AG04449 (cell line): ENCODE measurements around the gene PGF.

Experiments
- CTCF ChIA-PET: fragments of 350-600 bp; formaldehyde crosslinking; extraction: SDS; loops from one replicate; lab custom pipeline; 2021; ENCODE audit warnings: antibody characterized with exemption; lab: Yijun Ruan, JAX
- POLR2A ChIA-PET: fragments of 400-600, 350-600 bp; formaldehyde crosslinking; extraction: SDS; loops from one replicate; lab custom pipeline; 2020; ENCODE audit warnings: antibody characterized with exemption, inconsistent platforms; lab: Yijun Ruan, JAX
- DNase-seq: peaks from one replicate; pipeline ENCODE4 v3.0.0-alpha.2; 2010; ENCODE audit warnings: low read depth, low spot score
- H3K4me3 ChIP-seq: 2 replicates; pipeline ENCODE4 v1.5.1; 2011; ENCODE audit warnings: low read depth, mild to moderate bottlenecking, control low read depth, low read length
- TF ChIP-seq, protein P1 (sequence below): IDR thresholded peaks from one replicate; pipeline ENCODE4 v1.5.1; 2011; ENCODE audit warnings: mild to moderate bottlenecking, moderate library complexity, low read length, control low read depth, inconsistent platforms; ENCODE audit not compliant: insufficient read depth; ENCODE audit errors: missing control alignments

PGF gene

DNA sequence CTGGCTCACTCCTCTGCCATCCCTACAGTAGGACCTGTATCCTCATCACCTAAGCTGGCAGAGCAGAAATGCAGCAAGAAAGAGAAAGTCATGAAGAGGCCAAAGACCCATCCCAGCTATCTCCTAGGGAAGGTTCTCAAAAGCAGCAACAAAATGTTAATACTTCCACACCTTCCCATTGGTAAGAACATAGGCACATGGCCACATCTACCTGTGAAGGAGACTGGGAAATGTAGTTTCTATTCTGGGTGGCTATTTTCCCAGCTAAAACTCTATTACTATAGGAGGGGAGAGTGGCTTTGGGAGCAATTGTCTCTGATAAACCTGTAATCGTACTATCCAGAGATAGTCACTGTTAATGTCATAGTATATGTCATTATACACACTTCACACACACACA, 33.6 kb upstream of the PGF start:
- CTCF ChIA-PET: interaction anchor here (0.9 kb wide), 1 partner anchor 36 kb away, joined by 3 read pairs; no protein-coding TSS in a partner anchor
- no peak for DNase-seq
- H3K4me3 ChIP-seq: no peak overlapping the region
- POLR2A ChIA-PET: no interaction called here
- TF ChIP-seq, protein P1, sequence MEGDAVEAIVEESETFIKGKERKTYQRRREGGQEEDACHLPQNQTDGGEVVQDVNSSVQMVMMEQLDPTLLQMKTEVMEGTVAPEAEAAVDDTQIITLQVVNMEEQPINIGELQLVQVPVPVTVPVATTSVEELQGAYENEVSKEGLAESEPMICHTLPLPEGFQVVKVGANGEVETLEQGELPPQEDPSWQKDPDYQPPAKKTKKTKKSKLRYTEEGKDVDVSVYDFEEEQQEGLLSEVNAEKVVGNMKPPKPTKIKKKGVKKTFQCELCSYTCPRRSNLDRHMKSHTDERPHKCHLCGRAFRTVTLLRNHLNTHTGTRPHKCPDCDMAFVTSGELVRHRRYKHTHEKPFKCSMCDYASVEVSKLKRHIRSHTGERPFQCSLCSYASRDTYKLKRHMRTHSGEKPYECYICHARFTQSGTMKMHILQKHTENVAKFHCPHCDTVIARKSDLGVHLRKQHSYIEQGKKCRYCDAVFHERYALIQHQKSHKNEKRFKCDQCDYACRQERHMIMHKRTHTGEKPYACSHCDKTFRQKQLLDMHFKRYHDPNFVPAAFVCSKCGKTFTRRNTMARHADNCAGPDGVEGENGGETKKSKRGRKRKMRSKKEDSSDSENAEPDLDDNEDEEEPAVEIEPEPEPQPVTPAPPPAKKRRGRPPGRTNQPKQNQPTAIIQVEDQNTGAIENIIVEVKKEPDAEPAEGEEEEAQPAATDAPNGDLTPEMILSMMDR: no peak

DNA sequence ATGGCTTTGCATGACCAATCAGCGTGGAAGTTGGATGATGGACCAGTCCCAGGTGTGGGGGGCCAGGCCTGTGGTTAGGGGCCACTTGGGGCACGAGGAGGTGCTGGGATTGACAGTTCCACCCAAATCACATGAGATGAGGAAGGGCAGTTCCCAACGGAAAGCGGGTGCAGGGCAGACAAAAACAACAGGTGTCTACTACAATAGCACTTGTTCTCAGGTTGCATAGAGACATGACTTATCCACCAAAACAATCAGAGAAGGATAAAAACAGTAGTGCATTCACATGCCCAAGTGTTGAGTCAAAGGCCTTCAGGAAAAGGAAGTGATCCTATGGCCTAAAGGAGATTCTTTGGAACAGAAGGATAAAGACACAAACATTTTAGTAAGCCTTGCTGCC, 32.7 kb upstream of the PGF start:
- TF ChIP-seq, protein P1: no peak
- POLR2A ChIA-PET: no interaction called here
- no peak overlapping the region for H3K4me3 ChIP-seq
- DNase-seq: no peak
- CTCF ChIA-PET: interaction anchor here (1.0 kb wide), 1 partner anchor 82 kb away, joined by 3 read pairs; no protein-coding TSS in a partner anchor

DNA sequence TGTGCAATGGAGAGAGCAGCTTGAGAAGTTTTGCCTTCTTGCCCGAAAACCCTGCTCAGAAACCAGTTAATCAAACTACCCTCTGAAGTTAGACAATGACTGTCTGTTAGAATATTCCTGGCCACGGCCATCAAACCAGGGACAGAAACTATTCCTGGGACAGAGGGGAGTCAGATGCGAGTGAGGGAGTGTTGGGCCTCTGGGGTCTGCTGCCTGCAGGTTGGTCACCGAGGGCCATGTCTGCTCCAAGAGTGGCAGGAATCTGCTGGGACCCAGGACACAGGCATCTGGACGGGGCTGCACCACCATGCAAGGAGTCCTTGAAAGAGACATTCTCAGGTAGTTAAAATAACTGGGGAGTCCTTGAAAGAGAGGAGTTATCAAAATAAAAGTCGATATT, 30.4 kb upstream of the PGF start:
- ChIA-PET POLR2A (no interaction called here), CTCF (no interaction called here)
- TF ChIP-seq, protein P1: no peak
- H3K4me3 ChIP-seq: no peak overlapping the region
- DNase-seq: no peak

DNA sequence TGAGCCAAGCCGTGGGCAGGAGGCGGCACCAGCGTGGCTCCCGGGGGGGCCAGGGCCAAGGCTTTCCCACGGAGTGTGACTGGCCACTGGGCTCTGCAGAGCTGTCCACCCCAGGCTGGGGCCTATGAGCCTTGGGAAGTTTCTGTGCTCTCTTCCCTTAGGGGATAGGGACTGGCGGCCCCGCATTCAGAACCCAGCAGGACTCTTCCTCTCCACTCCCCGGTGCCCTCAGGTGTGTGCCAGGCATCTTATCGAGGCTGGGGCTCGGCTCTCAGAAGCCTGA, 29.6 kb upstream of the PGF start:
- ChIA-PET POLR2A (no interaction called here), CTCF (no interaction called here)
- TF ChIP-seq, protein P1: no peak
- no peak for DNase-seq
- H3K4me3 ChIP-seq: no peak overlapping the region

DNA sequence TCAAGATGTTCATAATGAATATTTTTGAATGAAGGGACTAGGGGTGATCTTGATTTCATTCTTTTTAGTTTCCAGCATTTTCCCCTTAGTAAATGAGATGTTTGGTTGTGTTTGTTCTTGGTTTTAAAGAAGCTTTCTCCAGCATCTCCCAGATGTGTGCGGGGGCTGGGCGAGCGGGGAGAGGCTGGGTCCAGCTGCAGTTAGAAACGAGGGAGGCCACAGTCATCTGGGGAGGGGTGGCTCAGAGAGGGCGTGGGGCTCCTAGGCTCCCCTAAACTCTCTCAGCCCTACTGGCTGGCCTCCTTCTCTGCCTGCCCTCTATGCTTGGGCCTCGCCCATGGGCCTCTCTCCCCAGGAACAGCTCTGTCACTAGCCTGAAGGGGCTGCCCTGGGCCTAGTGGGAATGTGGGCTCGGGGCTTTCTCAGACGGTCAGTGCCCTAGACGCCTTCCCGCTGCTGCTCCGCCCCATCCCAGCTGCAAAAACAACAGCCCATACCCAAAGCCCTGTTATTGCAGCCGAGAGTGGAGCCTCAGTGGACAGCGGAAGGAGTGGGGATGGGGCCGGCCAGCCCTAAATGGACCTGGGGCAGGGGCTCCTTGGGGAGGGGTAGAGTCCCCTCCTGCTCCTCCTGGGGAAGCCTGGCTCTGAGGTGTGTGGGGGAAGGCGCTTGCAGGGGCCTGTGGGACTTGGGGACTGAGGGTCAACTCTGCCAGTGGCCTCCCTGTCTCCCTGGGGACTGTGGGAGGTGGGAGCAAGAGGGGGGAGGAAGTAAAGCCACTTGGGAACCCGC, 29.0 kb upstream of the PGF start:
- H3K4me3 ChIP-seq: no peak overlapping the region
- POLR2A ChIA-PET: no interaction called here
- TF ChIP-seq, protein P1: no peak
- no peak for DNase-seq
- CTCF ChIA-PET: interaction anchor here (0.8 to 1.4 kb wide), 2 partner anchors 37 to 39 kb away, joined by 3 read pairs; no protein-coding TSS in a partner anchor

DNA sequence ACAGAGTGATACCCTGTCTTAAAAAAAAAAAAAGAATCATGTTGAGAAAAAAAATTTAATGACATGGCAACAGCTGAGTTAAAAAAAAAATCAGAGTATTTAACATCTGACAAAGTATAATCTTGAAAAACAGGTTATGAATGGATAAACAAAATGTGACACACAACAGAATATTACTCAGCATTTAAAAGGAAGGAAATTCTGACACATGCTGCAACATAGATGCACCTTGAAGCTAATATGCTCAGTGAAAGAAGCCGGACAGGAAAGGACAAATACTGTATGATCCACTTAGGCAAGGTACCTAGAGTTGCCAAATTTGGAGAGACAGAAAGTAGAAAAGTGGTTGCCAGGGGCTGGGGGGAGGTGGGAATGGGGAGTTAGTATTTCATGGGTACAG, 27.9 kb upstream of the PGF start:
- POLR2A ChIA-PET: no interaction called here
- CTCF ChIA-PET: interaction anchor here (0.8 to 1.4 kb wide), 3 partner anchors 9 to 38 kb away, joined by 3 read pairs; no protein-coding TSS in a partner anchor

More for the DNA sequence above, 27.9 kb upstream of the PGF start:
- no peak overlapping the region for H3K4me3 ChIP-seq
- DNase-seq: no peak
- TF ChIP-seq, protein P1: no peak
